ENCODE data around the gene ENC1.

The ENC1 gene

GRCh38 chr5:74655716-74656115, 15.2 kb upstream of the ENC1 start:
- DNase-seq, result no peak

- no peak for DNase-seq
Measured at GRCh38 chr5:74655206-74655605, 14.7 kb upstream of the ENC1 start.

DNA sequence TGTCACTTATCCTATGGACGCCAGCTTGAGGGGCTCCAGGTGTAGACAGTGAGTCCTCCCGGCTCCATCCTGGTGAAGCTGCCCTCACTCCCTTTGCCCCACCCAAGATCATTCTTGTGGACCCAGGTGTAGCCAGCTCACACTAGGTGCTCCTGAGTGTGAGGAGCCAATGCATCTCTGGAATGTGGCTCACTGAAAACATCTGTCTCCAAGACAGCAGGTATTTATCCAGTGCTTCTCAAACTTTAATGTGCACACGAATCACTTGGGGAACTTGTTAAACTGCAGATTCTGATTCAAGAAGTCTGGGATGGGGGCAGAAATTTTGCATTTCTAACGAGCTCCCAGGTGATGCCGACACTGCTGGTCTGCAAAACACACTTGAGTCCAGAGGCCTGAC, 13.5 kb upstream of the ENC1 start:
- DNase-seq, result no peak

DNA sequence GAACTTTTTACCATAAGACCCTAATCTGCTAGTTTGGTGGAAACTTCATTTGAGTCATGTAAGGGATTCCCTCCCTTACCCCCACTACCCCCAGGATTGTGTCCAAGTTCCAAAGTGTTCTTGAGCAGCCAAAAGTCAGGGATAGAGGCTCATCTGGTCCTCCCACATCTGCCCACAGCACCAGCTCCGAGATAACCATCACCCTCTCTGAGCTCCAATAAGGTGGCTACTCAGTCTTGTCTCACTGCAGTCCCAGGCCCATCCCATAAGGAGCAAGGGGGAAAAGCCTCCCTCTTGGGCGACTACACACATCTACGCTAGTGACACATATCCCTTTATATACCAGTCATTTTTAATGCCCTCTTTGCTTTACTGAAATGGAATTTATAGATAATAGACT, 12.0 kb upstream of the ENC1 start:
- DNase-seq, result no peak

- no peak for DNase-seq
Measured at GRCh38 chr5:74651710-74652109, 11.2 kb upstream of the ENC1 start.

DNA sequence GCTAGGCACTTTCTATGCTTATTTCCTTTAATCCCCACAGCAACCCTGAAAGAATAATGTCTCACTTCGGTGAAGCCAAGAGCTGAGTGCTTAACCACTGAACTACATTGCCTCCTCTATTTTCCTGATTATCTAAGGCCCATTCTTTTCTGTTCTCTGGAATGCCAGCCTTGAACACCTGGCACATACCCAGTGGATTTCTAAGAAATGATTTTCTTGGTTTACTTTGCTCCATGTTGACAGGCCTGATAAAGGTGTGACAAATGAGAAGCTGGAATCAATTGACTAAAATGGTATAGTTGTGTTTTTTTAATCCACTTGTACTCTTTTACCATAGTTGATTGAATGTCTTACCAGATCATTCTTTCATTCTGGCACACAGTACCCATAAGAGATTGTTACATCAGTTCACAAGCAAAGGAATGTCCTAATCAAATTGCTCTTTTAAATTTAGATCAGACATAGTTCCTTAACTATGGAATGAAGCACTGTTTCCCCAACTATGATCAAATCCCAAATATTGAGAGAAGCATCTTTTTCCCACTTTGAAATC, 9.0 kb upstream of the ENC1 start:
- no peak for DNase-seq

DNA sequence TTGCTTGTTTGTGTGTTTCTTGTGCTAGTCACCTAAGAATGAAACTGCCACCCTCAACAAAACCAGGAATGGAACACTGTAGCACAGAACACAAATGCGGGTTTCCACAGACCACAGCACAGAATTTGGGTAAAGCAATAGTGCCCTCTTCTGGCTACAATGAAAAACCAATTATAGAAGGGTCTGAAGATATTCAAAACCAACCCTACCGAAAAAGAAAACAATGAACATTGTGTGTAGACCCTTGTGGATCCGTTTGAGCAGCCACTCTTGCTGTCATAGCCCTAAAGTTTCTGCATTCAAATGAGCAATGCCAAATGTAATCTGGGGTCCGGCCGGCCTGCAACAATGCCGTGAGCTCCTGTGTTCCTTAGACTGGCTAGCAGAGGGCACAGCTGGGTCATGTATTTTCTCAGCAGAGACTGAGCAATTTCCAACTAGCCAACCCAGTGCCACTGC, 8.3 kb upstream of the ENC1 start:
- DNase-seq, result no peak

GRCh38 chr5:74647096-74647495, 6.6 kb upstream of the ENC1 start:
- no peak for DNase-seq

DNA sequence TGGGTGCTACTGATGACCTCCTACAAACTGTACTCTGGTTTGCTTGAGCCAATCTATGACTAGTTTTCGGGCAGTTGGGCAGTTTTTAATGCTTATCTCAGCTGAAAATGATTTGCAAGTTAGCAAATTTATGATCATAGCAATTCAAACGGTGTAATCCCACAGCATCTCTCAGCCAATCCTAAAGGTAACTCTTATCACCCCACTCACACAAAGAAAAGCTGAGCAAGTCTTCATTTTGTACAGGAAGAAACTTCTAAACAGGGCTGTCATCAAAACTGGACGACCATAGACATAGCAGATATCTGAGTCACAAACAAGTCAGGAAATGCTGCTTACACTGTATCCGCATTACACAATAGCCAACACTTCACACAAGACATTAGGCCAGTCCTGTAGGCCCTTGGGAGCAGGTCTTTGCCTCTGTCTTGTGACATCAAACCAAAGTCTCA, 2.6 kb upstream of the ENC1 start:
- peak; percentile 44 for DNase-seq

- no peak for DNase-seq
Measured at GRCh38 chr5:74642543-74642863, 2.0 kb upstream of the ENC1 start.

DNA sequence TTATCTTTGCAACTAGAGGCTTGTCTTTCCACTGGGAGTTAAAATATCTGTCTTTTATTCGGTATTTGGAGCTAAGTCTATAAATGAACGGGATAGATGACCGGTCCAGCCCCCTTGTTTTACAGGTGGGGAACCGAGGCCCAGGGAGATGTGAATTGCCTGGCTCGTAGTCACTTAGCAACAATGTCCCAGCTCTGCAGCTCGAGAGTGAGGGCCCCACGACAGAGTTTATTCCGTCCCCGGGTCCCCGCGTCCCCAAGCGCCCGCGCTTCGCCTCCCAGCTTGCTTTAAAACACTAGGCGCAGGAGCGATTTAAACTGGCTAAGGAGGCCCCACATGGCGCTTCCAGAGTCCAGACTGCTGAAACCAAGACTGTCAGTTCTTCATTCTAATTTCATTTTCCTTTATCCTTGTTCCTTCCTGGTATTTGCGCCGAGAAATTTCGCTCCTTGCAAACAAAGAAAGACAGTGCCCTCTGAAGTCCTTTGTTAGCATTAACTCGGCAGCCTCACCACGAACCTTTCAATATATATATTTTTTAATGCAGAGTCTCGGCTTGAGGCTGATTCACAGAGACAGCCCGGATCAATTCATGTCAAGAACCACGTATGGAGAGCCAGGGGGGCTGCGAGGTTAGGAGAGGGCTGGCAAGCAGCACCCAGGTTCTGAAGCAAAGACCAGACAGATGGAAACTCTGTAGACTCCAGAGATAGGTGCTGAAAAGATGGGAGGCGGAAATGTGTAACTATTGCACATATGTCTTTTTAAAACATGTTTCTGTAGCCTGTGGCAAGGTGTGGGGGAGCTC, 1.4 kb upstream of the ENC1 start:
- no peak for DNase-seq

DNA sequence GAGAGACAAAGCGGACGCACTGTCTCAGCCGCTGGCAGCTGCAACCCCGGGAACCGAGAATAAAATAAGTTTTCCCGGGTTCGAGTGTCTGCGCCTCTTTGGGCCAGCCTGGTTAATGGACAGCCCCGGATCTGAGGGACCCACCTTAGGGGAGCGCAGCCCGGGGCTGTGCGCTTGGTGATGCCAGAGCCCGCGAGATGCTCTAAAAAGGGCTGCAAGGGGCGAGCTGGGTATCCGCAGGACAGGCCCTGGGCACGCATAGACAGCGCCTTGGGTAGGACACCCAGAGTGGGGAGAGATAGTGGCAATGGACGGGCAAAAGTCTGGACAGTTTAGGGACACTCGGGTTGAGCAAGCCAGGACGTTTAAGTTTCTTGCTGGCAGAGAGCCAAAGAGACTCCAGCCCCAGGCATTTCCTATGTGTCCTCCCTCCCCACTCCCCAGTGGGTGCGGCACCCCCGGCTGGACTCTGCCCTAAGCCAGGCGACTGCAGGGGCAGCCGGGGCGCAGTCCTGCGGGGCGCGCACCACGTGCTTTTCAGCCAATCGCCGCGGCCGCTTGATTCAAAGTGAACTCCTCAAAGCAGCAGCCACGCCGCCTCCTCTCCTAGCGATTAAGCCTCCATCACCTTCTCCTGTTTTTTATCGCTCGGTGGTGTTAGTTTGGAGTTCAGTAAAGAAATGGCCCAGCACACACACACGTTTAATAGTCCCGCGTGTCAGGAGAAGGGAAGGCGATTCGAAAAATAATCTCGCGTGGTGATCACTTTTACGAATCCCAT, 616 bp upstream of the ENC1 start:
- DNase-seq, result no peak

DNA sequence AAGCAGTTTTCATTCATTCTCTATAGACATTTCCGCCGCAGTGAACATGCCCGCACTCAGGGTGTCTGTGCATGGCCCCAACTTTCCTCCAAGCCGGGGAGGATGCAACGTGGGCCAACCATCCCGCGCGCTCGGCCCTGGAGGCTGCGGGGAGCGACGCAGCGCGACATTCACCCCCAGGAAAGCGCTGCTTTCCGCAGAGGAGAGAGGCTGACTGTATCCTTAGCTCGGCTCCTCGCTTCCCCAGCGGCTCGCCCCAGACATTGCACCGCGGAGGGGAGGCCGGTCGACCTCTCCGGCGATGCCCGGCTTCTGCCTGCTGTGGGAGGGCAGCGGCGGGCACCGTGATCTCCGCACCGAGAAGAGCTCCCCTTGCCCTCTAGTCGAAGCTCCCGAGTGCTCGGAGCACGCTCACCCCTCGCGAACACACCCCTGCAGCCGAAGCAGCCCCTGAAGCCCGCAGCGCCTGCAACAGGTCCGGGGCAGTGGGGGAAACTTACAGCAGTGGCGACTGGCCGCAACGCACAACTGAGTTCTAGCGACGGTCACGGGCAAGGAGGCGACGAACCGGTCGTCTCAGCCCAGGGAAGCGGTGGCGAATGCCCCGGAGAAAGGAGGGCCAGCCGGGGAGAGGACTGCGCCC, 600 bp downstream of the ENC1 start:
- DNase-seq, result no peak

DNA sequence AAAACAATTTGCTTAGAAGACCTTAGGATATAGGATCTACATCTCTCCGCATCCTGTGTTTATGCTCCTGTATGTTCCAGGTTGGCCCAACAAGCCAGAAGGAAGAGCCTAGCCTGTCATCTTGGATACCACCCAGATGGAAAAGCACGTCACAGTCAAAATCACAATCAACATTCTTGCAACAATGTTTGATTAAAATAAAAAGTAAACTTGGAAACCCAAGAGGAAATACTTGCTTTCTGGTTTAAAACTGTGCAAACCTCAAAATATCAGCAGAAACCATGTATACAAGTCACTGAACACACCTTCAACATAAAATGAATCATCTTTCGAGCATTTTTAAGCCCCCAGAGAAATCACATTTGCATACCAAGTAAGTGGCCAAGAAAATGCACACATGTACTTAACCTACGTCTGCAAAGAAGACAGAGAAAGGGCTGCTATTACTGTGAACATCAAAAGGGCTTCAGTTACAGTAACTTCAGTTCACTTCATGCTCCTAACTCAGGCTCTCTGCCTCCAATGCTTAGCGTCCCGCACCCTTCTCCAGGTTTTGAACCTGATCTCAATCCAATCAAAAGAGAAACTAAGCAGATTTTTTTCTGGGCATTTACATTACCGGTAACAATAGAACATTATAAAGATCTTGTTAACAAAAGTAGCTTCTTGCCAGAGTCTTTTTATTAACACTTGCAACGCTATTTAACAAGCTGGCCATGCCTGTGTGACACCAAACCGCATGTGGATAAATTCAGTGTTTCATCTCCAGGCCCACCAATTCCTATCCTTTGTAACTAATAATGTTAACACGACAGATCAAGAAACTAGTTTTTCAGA, 1.3 kb downstream of the ENC1 start:
- no peak for DNase-seq

GRCh38 chr5:74638544-74638969, 2.0 kb downstream of the ENC1 start:
- no peak for DNase-seq

DNA sequence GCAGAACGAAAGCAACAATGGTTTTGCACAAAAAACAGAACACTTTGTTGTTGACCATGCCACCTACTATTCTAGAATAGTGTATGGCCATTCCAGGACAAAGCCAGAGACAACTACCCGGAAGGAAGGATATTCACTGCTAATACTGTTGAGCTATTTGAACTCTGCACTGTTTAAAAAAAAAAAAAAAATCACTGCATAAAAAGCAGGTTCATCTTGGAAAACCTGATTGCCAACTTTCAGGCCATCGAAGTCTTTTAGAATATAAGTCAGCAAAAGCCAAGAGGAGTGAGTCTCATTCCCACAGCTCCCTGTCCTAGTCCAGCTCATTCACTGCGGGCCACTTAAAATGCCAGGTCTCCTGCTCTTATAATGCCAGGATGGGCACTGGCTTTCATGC, 4.0 kb downstream of the ENC1 start:
- no peak for DNase-seq

- DNase-seq, result no peak
Measured at GRCh38 chr5:74636149-74636548, 4.4 kb downstream of the ENC1 start.

- DNase-seq, result no peak
Measured at GRCh38 chr5:74634611-74635286, 5.8 kb downstream of the ENC1 start.

GRCh38 chr5:74633695-74634094, 6.8 kb downstream of the ENC1 start:
- DNase-seq, result no peak

GRCh38 chr5:74632947-74633356, 7.6 kb downstream of the ENC1 start:
- DNase-seq, result no peak

DNA sequence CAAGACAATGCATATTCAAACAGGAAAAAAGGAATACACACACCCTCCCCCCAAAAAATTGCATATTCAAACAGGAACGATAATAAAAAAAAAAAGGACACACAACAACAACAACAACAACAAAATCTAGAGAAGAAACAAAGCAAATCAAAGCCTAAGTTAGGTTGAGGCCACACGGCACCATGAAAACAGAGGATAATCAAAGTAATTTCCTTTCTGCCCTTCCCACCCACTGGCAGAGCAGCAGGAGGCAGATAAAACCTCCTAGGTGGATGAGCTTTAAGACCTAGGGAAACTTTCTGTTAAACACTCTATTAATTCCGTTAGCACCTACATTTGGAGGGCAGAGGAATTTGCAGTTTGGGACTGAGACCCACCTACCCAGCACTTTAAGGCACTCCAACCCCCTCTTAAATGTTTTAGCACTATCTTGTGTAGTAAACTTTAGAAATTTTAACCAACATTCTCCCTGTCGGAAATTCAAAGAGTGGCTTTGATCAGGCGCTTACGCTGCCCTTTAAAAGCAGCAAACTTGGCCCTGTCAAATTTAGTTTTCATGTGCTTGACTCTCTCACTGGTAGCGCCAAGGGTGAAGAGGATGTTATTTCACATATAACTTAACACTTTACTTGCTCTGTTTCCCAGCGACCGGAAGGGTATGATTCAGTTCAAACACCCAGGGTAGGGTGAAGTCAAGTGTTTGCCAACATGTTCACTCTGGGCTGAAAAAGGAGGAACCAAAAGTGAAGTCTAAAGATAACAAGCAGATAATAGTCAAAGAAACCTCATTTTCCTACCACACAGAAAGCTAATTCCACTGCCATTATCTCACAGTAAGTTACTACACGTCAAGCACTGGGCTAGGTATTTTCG, 9.2 kb downstream of the ENC1 start:
- DNase-seq, result no peak

Data from NK-92 treated with Interleukin-12 subunit alpha and Interleukin-12 subunit beta, amount 100 ng/mL, for 24 hours (cell line).